Activated naive CD4-positive, alpha-beta T cell treated with anti-CD3 and anti-CD28 coated beads, Interleukin-2, amount 50 U/mL, for 72 hours (primary cell): ENCODE results near the gene TSEN54. TPM values are rescaled to one million over a fixed set of nuclear protein-coding genes. Genes with fewer than 3 reads are reported as not detected.
"Not testable (repeated sequence)": the region's sequence is repeated elsewhere in the genome, so short reads cannot be mapped to it uniquely, and the experiment has no call there.

Experiments
- ATAC-seq, 2 donors: fragments of 150-1000 bp; cut with Tn5 transposase; 2 replicates each; pipeline ENCODE4 v1.10.0; 2021; ENCODE audit warnings: mild to moderate bottlenecking in 2 of 2, moderate library complexity in 2 of 2
- DNase-seq, 2 donors: peaks; one replicate each; pipeline ENCODE4 v3.0.0; 2021 to 2022; ENCODE audit warnings: low spot score in 2 of 2
- H3K27ac Mint-ChIP-seq, 2 donors: one replicate each; pipeline ENCODE4 v1.8.0; 2022; ENCODE audit warnings: mild to moderate bottlenecking in 2 of 2, mixed read lengths in 2 of 2
- H3K36me3 Mint-ChIP-seq, 2 donors: one replicate each; pipeline ENCODE4 v1.8.0; 2022; ENCODE audit warnings: mixed read lengths in 2 of 2
- H3K9me3 Mint-ChIP-seq, 2 donors: one replicate each; pipeline ENCODE4 v1.8.0; 2022; ENCODE audit warnings: mixed read lengths in 2 of 2
- total RNA-seq, 2 donors: library from RNA; stranded (reverse); gene quantifications; one replicate each; pipeline ENCODE4 v1.2.3, GENCODE V29; 2022

TSEN54 gene
- 10 to 100 TPM; 26.8 to 45.5 TPM for total RNA-seq

- ATAC-seq (peak; percentile 91 to 92), DNase-seq (peak; percentile 90 to 98)
- peaks cover 15 to 17% of the 10 kb centered on the region in 2 donors for H3K36me3 Mint-ChIP-seq
- no peaks in the 10 kb centered on the region for H3K9me3 Mint-ChIP-seq
- no peak within 1 kb of the TSS for H3K27ac Mint-ChIP-seq
Measured at GRCh38 chr17:75516255-75516618, at the start of gene TSEN54. Gene TSEN54, plus strand, starts transcription at chr17:75516528. Its CDS starts 33 bp downstream, at chr17:75516561.

DNA sequence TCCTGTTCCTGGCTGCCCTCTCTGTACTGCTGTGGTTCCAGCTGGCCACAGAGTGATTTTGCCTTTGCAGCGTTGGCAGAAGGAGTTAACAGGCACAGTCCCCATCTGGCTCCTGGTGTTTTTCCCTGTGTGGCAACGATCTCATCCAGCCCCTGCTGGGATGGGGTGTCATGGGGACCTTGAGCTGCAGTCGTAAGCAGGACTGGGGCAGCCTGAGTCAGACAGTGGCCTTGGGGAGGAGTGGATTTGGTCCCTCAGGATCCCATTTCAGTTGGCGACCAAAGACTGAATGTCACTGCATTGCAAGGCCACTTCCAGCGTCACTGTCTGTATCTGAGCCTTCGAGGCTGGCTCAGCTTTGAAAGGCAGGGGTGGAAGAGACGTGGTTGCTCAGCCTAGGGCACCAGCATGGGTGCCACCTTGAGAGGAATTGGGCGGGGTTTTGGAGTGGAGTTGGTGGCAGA, 48.0 kb upstream of the TSEN54 start:
- H3K36me3 Mint-ChIP-seq: no peaks in the 10 kb centered on the region
- ATAC-seq (no peak), DNase-seq (no peak)
- no peaks in the 10 kb centered on the region for H3K9me3 Mint-ChIP-seq
- H3K27ac Mint-ChIP-seq: no peak overlapping the region

DNA sequence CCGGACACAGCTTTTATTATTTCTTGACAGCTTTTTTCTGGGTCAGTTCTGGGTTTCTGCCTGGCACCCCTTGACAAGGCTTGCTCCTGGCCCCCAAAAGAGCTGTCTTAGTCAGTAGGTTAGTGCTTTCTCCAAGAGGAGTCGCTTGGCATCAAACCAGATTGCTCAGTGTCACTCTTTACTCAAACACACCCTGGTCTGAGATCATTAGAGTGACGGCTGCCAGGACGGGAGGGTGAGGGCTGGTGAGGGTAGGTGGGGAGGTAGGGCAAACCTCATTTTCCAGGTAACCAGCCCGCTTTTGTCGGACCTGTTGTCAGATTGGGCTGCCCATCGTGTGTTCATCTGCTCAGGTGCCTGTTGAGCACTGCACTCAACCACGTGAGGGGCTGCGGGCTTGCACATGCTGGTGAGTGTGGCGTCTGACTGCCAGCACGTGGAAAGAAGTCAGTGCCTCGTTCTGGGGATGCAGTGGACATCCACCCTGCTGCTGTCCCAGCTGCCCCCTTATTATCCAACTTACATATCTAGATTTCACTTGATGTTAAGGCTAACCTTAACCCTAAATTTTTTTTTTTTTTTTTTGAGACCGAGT, 47.5 kb upstream of the TSEN54 start:
- DNase-seq: no peak
- Mint-ChIP-seq H3K9me3 (no peaks in the 10 kb centered on the region), H3K27ac (no peak overlapping the region), H3K36me3 (no peaks in the 10 kb centered on the region)
- ATAC-seq: no peak

DNA sequence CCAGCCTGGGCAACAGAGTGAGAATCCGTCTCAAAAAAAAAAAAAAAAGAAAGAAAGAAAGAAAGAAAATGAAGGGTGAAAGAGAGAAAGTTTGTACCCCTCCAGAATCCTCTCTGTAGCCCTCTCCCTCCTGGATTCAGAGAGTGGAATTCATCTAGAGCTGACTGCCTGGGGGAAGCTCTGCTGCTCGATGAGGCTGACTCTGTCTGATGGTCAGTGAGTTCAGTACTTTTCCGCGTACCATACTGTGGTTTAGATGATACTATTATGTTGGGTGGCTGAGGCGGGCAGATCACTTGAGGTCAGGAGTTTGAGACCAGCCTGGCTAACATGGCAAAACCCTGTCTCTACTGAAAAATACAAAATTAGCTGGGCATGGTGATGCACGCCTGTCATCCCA, 45.1 kb upstream of the TSEN54 start:
- no peak overlapping the region for H3K27ac Mint-ChIP-seq
- H3K9me3 Mint-ChIP-seq: no peaks in the 10 kb centered on the region
- no peaks in the 10 kb centered on the region for H3K36me3 Mint-ChIP-seq
- no peak for DNase-seq
- ATAC-seq: no peak

DNA sequence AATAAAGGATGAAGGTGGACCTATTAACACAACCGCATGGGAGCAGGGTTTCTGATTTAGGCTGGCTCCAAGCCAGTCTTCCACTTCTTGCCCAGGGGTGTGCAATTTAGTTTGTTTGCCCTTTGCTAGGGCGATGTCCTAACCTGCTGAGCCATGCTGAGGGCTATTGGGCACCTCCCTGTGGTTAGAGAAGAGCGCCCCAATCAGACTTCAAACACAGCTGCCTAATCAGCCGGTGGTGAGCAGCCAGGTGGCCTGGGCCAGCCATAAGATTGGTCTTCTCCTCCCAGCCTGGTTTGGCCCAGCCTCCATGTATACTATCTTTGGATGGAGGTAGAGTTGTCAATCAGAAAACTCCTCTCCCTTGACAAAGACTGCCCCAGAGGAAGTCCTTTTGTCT, 44.2 kb upstream of the TSEN54 start:
- no peak for DNase-seq
- Mint-ChIP-seq H3K9me3 (no peaks in the 10 kb centered on the region), H3K36me3 (no peaks in the 10 kb centered on the region), H3K27ac (peak overlapping the region in 1 of 2 donors; percentile 9)
- ATAC-seq: no peak

- ATAC-seq: no peak
- no peaks in the 10 kb centered on the region for H3K36me3 Mint-ChIP-seq
- no peak for DNase-seq
- no peak overlapping the region for H3K27ac Mint-ChIP-seq
- H3K9me3 Mint-ChIP-seq: no peaks in the 10 kb centered on the region
Measured at GRCh38 chr17:75473246-75473645, 43.1 kb upstream of the TSEN54 start.

- DNase-seq: no peak
- Mint-ChIP-seq H3K9me3 (no peaks in the 10 kb centered on the region), H3K36me3 (no peaks in the 10 kb centered on the region), H3K27ac (no peak overlapping the region)
- ATAC-seq: no peak
Measured at GRCh38 chr17:75474736-75475135, 41.6 kb upstream of the TSEN54 start.

DNA sequence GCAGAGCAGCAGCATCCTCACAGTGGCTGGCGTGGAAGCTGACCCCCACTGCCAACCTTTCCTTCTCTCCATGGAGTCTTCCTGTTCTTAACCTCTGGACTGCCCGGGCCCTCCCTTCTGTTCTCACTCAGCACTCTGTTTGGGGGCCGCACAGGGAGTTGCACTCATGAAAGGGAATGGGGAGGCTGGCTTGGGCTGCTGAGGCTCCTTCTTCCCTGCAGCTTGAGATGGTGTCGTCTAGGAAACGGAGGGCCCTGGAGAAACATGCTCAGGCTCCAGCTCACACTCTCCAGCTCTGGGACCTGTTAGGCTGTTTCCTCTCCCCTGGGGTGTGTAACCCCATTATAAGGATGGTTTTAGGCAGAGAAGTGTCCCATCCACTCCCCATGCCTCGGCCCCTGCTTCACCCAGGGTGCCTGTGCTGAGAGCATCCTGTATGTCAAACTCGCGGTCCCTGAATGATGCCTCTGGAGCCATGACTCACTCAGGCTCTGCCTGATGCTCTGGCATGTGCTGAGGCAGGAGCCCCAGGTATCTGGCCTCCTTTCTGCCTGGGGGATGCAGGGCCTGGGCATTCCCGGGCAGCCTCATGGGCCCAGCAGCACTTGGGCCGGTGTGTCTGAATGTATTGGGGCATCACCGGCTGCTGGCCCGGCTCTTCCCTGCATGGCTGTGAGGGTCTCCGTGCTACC, 41.0 kb upstream of the TSEN54 start:
- ATAC-seq (no peak), DNase-seq (no peak)
- Mint-ChIP-seq H3K27ac (peak overlapping the region; percentile 53 to 89), H3K36me3 (no peaks in the 10 kb centered on the region), H3K9me3 (no peaks in the 10 kb centered on the region)

GRCh38 chr17:75475851-75476250, 40.5 kb upstream of the TSEN54 start:
- no peak for DNase-seq
- H3K27ac Mint-ChIP-seq: peak overlapping the region in 1 of 2 donors; percentile 53
- no peaks in the 10 kb centered on the region for H3K36me3 Mint-ChIP-seq
- H3K9me3 Mint-ChIP-seq: no peaks in the 10 kb centered on the region
- ATAC-seq: no peak

DNA sequence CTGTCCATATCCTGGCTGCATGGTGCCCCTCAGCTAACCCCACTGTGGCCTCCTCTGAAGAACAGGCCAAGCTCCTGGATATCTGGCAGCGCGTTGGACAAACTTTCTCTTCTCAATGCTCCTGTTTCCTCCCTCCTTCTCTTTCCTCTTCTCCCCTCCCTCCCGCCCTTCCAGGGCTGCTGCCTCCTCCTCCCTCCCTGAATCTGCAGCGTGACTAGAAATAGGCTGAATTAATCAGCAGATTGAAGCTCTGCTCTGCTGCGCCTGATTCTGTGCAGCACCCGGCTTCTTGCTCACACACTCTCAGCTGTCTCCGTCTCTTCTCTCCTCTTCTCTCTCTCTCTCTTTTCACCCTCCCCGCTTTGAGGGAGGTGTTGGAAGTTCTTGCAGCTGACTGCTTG, 40.1 kb upstream of the TSEN54 start:
- Mint-ChIP-seq H3K36me3 (no peaks in the 10 kb centered on the region), H3K27ac (peak overlapping the region in 1 of 2 donors; percentile 52), H3K9me3 (no peaks in the 10 kb centered on the region)
- DNase-seq (no peak), ATAC-seq (no peak)

DNA sequence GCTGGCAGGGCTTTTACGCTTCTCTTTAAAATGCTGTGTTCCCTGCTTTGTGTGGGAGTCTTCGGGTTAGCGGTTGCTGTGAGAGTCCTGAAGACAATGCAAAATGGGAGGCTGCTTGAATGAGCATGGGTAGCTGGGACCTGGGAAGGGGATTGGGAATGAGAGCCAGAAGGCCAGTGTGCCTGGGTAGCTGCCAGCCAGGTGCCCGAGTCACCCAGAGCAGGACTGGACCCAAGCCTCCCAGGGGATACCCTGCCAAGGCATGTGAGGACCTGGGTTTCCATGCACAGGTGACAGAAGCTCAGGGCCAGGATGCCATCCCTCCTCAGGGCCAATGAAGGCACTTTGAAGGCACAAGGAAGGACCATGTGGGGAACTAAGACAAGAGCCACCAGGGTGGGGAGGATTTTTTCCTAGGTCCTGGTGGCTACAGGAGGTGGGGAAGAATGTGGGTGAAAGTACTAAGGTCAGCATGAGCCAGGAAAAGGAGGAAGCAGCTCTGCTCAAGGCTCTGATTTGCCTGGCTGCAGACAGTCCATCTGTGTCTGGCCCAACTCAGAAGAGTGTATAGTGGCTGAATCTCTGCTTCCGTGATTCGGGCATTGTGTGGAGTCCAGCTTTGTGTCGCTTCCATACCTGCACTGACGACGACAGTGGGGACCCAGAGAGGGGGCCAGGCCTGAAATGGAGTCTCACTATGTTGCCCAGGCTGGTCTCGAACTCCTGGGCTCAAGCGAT, 39.4 kb upstream of the TSEN54 start:
- H3K27ac Mint-ChIP-seq: peak overlapping the region in 1 of 2 donors; percentile 52

DNA sequence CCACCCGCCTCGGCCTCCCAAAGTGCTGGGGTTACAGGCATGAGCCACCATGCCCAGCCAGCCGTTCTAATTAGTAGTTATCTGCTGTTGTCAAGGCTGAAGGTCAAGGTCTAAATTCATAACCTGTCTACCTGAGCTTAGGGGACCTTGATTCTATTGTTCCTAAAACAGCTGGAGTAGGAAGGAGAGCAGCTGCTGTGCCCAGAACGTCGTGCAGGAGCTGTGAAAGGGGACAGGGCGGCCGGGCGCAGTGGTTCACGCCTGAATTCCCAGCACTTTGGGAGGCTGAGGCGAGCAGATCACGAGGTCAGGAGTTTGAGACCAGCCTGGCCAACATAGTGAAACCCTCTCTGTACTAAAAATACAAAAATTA, 38.9 kb upstream of the TSEN54 start:
- H3K9me3 Mint-ChIP-seq, DNase-seq, ATAC-seq, H3K27ac Mint-ChIP-seq, H3K36me3 Mint-ChIP-seq: not testable (repeated sequence)

More for the DNA sequence above, 39.4 kb upstream of the TSEN54 start:
- no peaks in the 10 kb centered on the region for H3K9me3 Mint-ChIP-seq
- ATAC-seq: no peak
- no peak for DNase-seq
- no peaks in the 10 kb centered on the region for H3K36me3 Mint-ChIP-seq

- DNase-seq (no peak), ATAC-seq (no peak)
- no peaks in the 10 kb centered on the region for H3K36me3 Mint-ChIP-seq
- no peak overlapping the region for H3K27ac Mint-ChIP-seq
- H3K9me3 Mint-ChIP-seq: no peaks in the 10 kb centered on the region
Measured at GRCh38 chr17:75478508-75478907, 37.8 kb upstream of the TSEN54 start.

DNA sequence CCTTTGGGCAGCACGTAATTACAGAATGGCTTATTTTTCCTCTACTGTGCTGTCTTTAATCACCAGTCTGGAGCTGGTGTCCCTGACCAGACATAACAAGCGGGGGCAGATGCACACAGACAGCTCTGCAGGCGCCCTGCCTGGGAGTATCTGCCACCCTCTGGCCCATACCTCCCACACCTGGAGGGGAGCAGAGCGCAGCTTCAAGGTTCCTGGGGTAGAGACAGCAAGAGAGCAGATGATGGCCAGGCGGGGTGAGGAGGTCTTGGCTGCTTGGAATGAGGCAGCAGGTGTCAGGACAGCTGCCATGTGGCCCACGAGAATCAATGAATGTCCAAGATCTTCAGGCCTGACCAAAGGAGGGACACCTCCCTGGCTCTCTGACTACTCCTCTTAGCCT, 36.0 kb upstream of the TSEN54 start:
- no peak for ATAC-seq
- no peak for DNase-seq
- H3K9me3 Mint-ChIP-seq: no peaks in the 10 kb centered on the region
- peak overlapping the region in 1 of 2 donors; percentile 51 for H3K27ac Mint-ChIP-seq
- no peaks in the 10 kb centered on the region for H3K36me3 Mint-ChIP-seq

- Mint-ChIP-seq H3K27ac (peak overlapping the region; percentile 15 to 29), H3K9me3 (no peaks in the 10 kb centered on the region), H3K36me3 (no peaks in the 10 kb centered on the region)
- DNase-seq (no peak), ATAC-seq (no peak)
Measured at GRCh38 chr17:75481194-75482068, 34.9 kb upstream of the TSEN54 start.

DNA sequence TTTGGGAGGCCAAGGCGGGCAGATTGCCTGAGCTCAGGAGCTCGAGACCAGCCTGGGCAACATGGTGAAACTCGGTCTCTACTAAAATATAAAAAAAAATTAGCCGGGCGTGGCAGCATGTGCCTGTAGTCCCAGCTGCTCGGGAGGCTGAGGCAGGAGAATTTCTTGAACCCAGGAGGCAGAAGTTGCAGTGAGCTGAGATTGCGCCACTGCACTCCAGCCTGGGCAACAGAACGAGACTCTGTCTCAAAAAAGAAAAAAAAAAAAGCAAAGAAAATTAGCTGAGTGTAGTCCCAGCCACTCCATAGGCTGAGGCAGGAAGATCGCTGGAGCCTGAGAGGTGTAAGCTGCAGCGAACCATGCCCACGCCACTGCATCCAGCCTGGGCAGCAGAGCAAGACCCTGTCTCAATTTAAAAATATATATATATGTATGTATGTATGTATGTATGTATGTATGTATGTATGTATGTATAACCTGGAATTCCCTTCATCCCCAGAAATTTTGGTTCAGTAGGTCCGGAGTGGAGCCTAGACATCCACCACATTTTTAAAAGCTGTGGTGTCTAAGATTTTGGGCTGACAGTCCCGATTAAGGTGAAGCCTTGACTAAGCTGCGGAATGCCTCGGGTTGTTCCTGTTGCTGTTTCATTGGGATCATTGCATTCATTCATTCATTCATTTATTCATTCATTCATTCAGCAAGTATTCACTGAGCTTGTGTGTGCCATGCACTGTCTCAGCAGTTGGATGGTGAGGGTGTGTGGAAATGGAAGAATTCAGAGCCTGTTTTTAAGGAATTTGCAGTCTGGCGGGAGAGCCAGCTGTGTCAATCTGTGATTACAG, 34.0 kb upstream of the TSEN54 start:
- no peak for DNase-seq
- Mint-ChIP-seq H3K36me3 (peaks cover 0 to 2% of the 10 kb centered on the region in 2 donors), H3K9me3 (no peaks in the 10 kb centered on the region), H3K27ac (no peak overlapping the region)
- no peak for ATAC-seq
